Epithelial cell of prostate (primary cell): ENCODE results near the gene OSBPL8.

Experiments used
- DNase-seq: peaks from one replicate; pipeline ENCODE4 v3.0.0-alpha.2; 2011; ENCODE audit warnings: low read depth, low spot score
- H3K27ac ChIP-seq: fragments of 450-650 bp; 2 replicates; pipeline ENCODE4 v1.5.1; 2017; ENCODE audit warnings: mild to moderate bottlenecking

The OSBPL8 gene

GRCh38 chr12:76558684-76559399 is 729 bp downstream of the OSBPL8 start:
- peak overlapping the region; percentile 70 for H3K27ac ChIP-seq
- no peak for DNase-seq

GRCh38 chr12:76556368-76556767 is 3.2 kb downstream of the OSBPL8 start:
- DNase-seq, result no peak

GRCh38 chr12:76555797-76556196 is 3.8 kb downstream of the OSBPL8 start:
- DNase-seq, result no peak
- H3K27ac ChIP-seq, result no peak overlapping the region

More at GRCh38 chr12:76556368-76556767, 3.2 kb downstream of the OSBPL8 start:
- no peak overlapping the region for H3K27ac ChIP-seq

GRCh38 chr12:76555231-76555767 is 4.3 kb downstream of the OSBPL8 start:
- no peak overlapping the region for H3K27ac ChIP-seq
- DNase-seq, result no peak

GRCh38 chr12:76554405-76555230 is 5.0 kb downstream of the OSBPL8 start:
- no peak overlapping the region for H3K27ac ChIP-seq

GRCh38 chr12:76552343-76552938 is 7.1 kb downstream of the OSBPL8 start:
- DNase-seq, result no peak

More at GRCh38 chr12:76554405-76555230, 5.0 kb downstream of the OSBPL8 start:
- DNase-seq, result no peak

GRCh38 chr12:76551482-76551888 is 8.1 kb downstream of the OSBPL8 start:
- H3K27ac ChIP-seq, result no peak overlapping the region
- DNase-seq, result no peak

More at GRCh38 chr12:76552343-76552938, 7.1 kb downstream of the OSBPL8 start:
- H3K27ac ChIP-seq, result no peak overlapping the region

GRCh38 chr12:76549131-76549530 is 10.4 kb downstream of the OSBPL8 start:
- DNase-seq, result no peak
- H3K27ac ChIP-seq, result no peak overlapping the region

GRCh38 chr12:76548222-76548837 is 11.2 kb downstream of the OSBPL8 start:
- H3K27ac ChIP-seq, result no peak overlapping the region
- no peak for DNase-seq

- H3K27ac ChIP-seq, result no peak overlapping the region
Measured at GRCh38 chr12:76547526-76547925, 12.0 kb downstream of the OSBPL8 start.

GRCh38 chr12:76546889-76547288 is 12.7 kb downstream of the OSBPL8 start:
- no peak overlapping the region for H3K27ac ChIP-seq

More at GRCh38 chr12:76547526-76547925, 12.0 kb downstream of the OSBPL8 start:
- DNase-seq, result no peak

GRCh38 chr12:76545486-76545885 is 14.1 kb downstream of the OSBPL8 start:
- H3K27ac ChIP-seq, result no peak overlapping the region
- no peak for DNase-seq

More at GRCh38 chr12:76546889-76547288, 12.7 kb downstream of the OSBPL8 start:
- DNase-seq, result no peak

- DNase-seq, result no peak
- H3K27ac ChIP-seq, result no peak overlapping the region
Measured at GRCh38 chr12:76544601-76545261, 14.8 kb downstream of the OSBPL8 start.

GRCh38 chr12:76543813-76544347 is 15.7 kb downstream of the OSBPL8 start:
- H3K27ac ChIP-seq, result no peak overlapping the region
- DNase-seq, result no peak

- H3K27ac ChIP-seq, result no peak overlapping the region
Measured at GRCh38 chr12:76542908-76543307, 16.7 kb downstream of the OSBPL8 start.

GRCh38 chr12:76539727-76540126 is 19.8 kb downstream of the OSBPL8 start:
- no peak for DNase-seq
- no peak overlapping the region for H3K27ac ChIP-seq

More at GRCh38 chr12:76542908-76543307, 16.7 kb downstream of the OSBPL8 start:
- no peak for DNase-seq

- DNase-seq, result no peak
Measured at GRCh38 chr12:76537923-76538322, 21.6 kb downstream of the OSBPL8 start.

GRCh38 chr12:76536546-76536945 is 23.0 kb downstream of the OSBPL8 start:
- DNase-seq, result no peak

More at GRCh38 chr12:76537923-76538322, 21.6 kb downstream of the OSBPL8 start:
- no peak overlapping the region for H3K27ac ChIP-seq

GRCh38 chr12:76535170-76535569 is 24.4 kb downstream of the OSBPL8 start:
- DNase-seq, result no peak
- H3K27ac ChIP-seq, result no peak overlapping the region

More at GRCh38 chr12:76536546-76536945, 23.0 kb downstream of the OSBPL8 start:
- no peak overlapping the region for H3K27ac ChIP-seq
